GM19397 (cell line): ENCODE data around the gene PCYT2.

Experiments
- ATAC-seq: cut with Tn5 transposase; IDR thresholded peaks from one replicate; pipeline ENCODE4 v1.9.1; 2021; ENCODE audit warnings: mild to moderate bottlenecking, moderate library complexity; ENCODE audit not compliant: unreplicated experiment

The PCYT2 gene

DNA sequence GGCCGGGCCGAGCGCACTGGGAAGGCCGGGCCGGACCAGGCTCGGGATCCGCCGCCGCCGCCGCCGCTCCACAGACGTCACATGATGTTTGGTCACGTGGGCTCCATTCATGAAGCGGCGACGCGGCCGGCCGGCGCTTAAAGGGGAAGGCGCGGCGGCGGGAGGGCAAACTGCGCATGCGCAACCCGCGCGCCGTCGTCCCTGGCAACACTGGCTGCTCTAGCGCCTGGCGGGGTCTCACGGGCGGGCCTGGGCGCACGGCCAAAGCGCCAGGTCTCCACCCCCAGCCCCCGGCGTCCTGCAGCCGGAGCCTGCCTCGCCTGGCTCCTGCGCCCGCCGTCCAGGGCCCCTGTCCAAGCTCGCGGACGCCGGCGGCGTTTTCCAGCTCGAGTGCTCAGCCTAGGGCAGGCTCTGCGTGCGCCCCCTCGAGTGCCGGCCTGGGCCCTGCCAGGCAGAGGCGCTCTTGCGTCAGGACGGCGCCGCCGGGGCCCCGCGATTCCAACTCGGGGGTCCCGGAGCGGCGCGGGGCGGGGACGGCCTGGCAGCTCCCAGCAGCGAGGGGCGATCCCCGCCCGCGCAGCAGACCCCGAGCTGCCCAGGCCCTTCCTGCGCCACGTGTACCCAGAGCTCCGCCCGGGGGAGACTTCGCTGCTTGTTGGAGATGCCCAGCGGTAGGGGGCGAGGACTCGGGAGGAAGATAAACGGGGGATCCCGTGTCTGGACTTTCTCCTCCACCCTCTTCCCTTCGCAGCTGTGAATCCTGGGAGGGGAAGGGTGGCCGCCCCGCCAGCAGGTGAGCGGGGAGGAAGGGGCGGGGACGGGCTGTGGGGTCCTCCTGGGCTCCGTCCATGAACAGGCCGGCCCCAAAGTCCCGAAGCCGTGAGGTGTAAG is 16.7 kb upstream of the PCYT2 start, which contains the start of gene MAFG:
Gene MAFG, minus strand, starts transcription at position 83 of the 891 bp plus-strand sequence. CDS start 4,550 bp downstream, outside the sequence.
- peak; percentile 62 for ATAC-seq

DNA sequence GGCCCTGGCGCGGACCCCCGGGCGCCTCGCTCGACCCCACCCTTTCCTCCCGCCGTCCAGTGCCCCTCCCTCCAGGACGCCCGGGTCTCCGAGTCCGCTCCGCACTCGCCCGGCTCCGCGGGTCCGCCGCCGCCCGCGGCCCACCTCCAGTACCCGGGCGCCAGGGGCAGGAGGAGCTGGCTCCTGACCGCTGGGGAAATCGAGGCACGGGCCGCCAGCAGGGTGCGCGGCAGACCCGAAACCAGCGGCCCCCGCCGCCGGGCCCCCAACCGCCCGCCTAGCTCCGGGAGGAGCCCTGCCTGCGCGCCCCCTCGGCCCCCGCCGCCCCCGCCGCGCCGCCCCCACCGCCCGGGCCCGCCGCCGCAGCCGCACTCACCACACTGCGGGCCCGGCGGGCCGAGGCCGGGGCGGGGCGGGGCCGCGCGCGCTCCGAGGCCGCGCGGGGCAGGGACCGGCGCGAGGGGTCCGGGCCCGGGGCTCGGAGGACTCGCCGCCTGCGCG is 16.0 kb upstream of the PCYT2 start:
- ATAC-seq, result peak; percentile 9

DNA sequence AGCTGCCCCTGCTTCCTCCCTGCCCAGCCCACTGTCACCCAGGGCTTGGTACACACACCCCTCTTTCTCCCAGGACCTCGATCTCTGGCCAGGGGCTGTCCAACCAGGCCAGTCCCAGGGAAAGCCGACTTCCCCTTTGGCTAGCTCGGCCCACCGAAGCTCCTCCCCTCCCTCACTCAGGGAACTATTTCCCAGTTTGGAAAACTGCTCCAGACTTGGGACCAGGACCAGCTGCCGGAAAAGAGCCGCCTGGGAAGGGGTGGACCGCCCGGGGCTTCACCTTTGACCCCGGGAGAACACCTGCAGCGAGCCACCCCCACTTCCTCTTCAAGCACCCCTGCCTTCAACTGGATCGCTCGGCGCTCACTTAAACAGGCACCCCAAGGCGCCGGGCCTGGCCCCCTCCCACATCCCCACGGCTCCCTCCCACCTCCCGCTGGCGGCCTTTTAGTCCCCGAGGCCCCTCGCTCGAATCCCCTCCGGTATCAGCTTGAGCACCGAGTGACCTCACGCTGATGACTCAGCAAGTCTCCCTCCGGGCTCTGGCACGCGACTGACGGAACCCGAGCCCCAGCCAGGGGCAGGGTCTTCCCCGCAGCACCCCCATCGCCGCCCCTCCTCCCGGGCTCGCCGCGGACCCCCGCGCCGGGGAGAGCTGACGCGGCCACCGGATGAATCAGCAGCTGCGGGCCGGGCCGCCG is 15.4 kb upstream of the PCYT2 start:
- ATAC-seq, result peak; percentile 13

DNA sequence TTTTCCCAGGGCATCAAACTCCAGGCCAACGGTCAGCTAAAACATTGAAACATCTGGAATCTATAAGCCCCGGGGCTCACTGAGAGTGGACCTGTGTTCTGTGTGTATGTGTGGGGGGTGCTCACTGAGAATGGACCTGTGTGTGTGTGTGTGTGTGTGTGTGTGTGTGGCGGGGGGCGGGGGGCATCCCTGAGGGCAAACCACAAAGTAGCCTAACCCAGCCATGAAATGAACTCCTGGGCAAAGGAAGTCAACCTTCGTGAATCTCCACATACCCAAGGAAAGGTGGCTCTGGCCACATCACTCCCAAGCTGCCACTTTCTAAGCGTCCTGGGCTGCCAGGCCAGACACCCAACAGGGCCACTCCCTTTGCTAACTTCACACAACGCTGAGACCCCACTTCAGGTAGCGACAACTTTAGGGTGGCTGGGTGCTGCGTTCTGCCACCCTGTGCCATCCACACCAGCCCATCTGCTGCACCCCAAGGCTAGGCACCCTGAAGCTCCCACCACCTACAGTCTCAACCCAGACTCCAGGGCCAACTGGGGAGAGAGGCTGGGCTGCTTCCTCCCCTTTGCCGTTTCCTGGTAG is 14.8 kb upstream of the PCYT2 start:
- no peak for ATAC-seq

DNA sequence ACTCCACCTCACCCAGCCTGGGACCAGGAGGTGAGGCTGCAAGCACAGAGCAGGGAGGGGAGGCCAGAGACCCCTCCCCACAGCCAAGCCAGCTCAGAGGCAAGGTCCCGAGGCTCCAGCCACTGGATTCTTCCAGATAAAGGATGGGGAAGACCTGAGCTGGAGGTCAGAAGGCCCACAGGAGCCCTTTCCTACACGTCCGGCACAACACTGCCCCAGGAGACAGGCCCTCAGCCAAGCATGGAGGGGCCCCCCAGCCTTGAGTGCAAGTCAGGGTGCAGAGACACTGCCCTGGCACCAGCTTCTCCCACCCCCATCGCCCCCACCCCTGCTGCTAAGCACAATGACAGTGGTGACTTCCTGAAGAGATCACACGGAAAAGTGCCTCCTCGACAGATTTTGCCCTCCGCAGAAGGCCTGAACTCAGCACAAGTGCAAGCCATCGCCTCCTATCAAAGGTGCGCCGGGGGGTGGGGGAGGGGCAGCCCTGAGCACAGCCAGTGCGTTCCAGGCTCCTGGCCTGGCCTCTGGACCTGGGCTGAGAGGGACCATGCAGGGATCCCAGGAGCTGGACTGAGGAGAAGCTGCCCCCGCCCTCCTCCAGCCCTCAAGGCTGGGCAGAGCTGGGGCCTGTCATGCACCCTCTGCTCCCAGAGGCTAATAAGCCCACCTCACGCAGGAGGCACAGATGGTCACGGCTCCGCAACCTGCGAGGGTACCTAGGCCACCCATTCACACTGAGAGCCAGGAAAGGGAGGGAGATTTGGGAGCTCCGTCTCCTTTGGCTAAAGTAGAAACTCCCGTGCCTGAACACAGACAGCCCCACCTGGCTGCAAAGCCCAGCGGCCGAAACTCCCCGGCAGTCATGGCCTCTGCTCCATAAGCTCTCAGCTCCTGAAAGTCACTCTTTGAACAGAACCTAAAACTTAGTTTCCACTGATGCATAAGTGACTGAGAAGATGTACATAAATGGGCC is 13.6 kb upstream of the PCYT2 start:
- ATAC-seq, result no peak

DNA sequence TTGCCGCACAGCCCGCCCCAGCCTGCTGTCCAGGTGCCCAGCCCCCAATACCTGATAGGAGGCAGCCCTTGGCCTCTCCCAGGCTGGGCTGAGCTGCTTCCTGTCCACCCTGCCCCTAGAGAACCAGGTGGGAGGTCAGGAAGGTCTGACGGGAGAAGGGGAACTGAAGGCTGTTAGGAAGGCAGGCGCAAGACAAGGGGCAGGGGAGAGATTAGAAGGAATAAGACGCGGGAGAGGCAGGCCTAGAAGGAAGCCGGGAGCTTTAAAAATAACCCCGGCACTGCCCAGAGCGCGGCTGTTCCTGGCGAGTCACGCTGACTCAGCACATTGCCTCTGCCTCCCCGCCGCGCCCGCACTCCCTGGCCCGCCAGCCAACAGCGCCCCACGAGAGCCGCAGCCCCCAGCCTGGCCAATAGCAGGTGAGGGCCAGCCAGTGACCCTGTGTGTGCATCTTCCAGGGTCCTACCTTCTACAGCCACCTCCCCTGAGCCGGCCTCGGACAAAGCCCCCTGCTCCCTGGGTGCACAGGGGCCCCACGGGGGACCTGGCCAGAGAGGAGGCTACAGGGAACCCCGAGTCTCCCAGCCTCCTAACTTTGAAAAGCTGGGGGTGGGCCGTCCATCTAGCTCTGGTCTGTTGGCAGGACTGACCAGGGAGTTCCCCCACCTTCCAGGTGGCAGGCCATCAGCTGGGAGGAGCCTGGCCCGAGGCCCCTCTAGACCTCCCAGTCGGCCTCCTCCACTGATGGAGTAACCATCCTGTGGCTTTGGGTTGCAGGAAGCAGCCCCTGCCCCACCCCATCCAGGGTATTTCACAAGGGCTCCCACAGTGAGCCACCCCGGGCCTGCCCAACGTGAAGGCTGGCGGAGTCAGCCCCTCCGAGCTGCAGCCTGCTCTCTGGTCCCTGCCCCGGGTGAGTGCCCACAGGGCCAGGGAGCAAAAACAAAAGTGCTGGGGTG is 12.4 kb upstream of the PCYT2 start:
- ATAC-seq, result no peak

DNA sequence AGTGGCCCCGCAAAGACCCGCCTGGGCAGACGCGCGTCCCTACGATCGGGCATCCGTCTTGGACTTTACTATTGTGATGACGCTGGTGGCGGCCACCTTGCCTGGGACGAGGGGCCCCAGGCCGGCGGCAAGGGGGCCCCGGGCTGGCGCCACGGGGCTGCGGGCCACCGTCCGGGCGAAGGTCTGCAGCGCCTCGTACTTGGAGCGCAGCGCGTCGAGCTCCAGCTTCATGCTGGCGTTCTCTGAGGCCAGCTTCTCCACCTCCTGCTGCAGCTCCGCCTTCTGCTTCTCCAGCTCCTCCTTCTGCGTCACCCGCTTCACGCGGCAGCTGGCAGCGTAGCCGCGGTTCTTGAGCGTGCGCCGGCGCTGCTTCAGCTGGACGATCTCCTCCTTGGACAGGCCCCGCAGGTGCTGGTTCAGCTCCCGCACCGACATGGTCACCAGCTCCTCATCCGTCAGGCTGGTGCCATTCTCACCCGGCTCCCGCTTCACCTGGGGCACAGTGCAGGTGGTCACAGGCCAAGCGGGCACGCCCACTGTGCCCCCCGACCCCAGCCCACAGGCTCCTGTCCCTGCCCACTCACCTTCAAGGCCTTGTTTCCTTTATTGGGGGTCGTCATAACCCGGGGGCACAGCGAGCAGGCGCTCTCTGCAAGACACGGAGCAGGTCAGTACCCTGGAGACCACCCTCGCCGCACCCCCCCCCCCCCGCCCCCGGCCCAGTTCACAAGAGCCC is 11.5 kb upstream of the PCYT2 start:
- no peak for ATAC-seq

DNA sequence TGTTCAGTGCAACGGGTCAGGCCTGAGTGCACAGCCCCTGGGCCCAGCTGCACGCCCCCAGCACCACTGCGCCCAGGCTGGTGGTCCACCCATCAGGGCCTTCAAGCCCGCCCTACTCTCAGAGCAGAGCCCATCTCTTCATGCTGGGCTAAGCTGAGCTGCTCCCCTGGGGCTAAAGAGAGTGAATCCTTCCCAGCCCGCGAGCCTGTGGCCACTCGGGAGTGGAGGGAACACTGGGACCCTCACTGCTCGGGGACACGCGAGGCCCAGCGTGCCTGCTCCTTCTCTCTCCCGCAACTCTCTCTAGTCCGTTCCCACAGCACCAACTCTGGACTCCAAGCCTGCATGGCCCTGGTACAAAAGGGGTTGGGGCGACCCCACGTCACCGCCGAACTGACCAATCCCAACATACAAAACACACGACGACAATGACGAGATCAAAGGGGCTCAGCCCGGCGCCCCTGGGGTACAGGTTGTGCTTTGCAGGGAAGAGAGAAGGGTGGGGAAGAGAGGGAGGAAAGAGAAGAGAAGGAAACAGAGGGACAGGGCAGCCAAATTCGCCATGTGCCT is 10.9 kb upstream of the PCYT2 start:
- ATAC-seq, result no peak

DNA sequence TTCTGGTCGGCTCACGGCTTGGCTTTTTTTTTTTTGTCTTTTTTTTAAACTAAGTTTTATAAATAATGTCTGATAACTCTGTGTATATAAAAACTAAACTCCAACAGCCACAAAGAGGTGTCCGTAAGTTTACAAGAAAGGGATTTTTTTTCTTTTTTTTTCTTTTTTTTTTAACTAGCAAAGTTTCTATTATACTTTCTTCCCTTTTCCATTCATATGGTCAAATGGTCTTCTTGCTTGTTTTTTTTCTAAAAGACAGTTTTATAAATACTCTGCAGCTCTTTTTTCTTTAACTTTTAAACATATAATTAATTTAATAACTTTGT is 10.3 kb upstream of the PCYT2 start:
- no peak for ATAC-seq

DNA sequence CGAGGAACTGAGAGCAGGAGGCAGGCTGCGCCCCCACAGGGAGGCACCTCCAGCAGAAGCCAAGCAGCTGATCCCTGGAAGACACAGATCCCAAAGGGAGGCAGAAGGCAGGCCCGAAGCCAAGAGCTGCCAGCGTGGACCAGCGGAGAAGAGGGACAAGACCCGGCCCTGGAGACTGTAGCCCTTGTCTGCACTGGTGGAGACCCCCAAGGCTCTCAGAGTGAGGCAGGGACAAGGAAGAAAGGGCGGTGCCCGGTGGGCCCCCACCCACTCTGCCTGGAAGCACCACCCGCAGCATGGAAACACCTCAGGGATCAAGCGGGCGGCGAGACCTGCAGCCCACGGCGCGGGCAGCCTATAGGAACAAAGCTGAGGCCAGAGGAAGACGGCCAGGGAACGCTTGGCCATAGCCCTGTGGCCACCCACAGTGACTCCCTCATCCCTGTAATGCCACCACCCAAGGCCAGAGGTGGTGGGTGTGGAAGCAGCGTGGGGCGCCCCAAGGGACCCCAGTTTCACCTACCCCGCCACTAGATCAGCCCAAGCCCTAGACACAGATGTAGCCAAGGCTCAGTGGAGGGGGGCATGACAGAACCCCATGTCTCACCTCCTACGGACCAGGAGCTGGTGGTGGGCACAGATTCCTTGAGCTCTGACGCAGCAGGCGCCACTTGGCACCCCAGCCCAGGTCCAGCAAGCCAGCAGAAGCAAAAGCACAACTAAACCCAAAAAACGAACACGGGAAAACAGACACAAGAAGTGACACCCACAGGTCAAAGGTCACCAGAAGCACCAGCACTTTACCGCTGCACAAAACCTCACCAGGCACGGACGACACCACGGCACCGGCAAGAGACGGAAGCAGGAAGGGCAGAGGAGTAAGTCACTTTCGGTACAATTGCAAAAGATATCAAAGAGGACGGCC is 9.7 kb upstream of the PCYT2 start:
- no peak for ATAC-seq

DNA sequence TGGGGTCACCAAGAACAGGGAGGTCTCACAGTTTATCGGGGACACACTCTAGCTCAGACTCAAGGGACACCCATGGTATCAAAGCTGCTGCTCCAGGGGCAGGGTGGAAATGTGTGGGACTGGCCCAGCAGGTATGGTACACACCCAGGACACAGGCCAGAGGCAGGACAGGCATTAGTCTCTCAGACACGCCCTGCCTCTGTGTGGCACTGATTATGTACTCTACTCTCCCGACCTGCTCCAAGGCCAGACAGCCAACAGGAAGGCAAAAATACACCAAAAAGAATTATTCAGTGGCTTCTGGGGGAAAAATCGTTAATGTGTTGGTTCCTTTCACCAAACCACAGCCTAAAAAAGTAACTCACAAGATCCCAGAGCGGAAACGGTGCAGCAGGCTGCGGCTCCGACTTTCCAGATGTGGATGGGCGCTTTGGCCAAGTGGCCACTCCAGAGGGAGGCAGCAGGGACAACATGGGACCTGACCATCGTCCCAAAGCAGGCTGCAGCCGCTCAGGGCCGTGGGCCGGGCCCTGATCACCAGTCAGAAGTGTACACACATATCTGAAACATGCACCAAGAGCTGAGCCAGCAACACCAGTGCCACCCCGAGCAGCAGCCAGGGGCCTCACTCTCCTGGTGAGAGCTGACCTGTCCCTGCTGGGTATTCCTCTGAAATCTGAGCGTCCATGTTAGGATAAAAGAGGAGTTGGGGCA is 7.8 kb upstream of the PCYT2 start:
- no peak for ATAC-seq

DNA sequence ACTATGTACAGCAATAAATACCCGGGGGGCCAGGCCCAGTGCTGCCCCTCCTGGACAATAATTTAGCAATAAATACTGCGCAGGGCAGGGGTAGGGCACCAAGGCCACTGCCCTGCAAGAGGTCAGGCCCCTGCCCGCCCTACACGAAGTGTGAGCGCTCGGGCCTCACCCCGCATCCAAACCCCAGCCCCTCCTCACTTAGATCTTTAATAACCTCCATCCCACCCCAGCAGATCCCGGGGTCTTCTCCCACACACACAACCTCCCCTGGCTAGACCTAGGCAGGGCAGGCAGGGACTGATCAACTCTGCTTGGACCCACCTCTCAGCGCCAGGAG is 7.1 kb upstream of the PCYT2 start:
- peak; percentile 15 for ATAC-seq

DNA sequence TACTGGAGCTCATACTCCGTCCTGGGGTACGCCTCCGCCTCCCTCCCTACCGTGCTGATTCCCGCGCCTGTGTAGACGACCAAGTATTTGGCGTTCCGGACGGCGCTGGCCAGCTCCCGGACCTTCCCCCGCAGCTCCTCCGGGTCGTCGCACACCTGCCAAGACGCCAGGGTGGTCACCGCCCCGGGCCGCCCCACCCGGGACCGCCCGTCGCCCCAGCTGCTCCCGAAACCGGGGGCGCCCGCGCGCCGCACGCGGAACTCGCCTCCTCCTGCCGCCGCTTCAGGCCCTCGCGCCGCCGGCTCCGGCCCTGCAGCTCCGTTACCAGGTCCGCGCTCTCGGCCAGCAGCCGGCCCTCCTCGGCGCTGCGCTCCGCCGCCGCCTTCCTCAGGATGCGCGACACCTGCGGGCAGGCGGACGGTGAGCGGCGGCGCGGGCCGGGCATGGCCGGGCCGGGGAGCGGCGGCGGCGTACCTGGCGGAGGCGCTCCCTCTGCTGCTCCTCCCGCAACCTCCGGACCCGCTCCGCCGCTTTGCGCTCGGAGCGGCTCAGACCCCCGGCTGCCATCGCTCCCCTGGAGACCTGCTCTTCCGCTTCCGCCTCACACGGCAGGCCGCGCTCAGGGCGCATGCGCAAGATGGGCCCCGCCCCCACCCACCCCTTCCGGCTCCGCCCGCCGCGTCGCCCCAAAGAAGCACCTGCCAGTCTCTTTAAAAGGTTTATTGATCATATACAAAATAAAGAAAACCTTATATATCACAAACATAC is 6.5 kb upstream of the PCYT2 start, which contains the start of gene SIRT7:
Gene SIRT7, minus strand, starts transcription at position 612 of the 768 bp plus-strand sequence. Its CDS starts 45 bp downstream, at position 567.
- peak; percentile 66 for ATAC-seq

DNA sequence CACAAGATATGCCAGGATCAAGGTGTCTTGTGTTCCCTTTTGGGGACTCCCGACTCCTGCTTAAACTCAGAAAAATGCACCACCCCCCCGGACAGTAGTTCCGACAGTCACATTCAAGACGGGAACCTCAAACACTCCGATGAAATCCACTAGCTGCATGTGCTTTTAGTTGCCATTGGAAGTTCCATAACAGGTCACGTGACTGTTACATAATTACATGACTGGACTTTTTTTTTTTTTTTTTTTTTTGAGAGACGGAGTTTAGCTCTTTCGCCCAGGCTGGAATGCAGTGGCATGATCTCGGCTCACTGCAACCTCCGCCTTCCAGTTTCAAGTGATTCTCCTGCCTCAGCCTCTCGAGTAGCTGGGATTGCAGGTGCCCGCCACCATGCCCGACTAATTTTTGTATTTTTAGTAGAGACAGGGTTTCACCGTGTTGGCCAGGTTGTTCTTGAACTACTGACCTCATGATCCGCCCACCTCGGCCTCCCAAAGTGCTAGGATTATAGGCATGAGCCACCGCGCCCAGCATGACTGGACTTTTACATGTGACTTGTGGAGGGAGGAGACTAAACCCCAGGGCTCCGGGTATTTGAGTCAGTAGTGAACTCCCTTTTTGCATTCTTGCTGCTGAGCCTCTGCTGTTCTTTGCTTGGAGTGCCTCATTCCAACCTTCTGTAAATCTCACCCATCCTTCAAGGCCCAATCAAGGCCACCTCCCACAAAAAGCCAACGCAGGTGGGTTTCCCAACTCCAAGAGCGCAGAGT is 5.2 kb upstream of the PCYT2 start:
- no peak for ATAC-seq

DNA sequence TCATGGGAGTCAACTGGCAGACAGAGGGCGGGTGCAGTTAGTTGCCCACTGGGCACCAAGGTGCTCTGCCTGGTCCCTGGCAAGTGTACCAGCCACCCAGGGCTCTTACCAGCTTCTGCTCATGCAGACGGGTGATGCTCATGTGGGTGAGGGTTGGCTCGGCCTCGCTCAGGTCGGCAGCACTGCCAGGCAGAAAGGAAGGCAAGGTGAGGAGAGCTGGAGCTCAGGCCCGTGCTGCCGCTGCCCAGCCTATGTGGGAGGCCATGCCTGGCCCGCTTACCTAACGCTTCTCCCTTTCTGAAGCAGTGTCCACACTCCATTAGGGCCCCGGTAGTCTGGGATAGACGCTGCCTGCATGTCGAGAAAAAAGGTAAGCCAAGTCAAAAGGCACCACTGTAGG is 4.1 kb upstream of the PCYT2 start:
- ATAC-seq, result no peak
